Spleen (tissue), 11 donors: ENCODE measurements around the gene SLC36A3. TPM values are rescaled to one million over a fixed set of nuclear protein-coding genes. Genes with fewer than 3 reads are reported as not detected.

Source experiments
- DNase-seq: peaks from one replicate; pipeline ENCODE4 v3.0.0-alpha.2; 2020
- H3K27ac ChIP-seq, 8 donors: fragments of 200-600 bp; sonication (generic) in 7 of 8; 1 replicate in 4 of 8; 2 replicates in 4 of 8; pipeline versions ENCODE4 v1.5.0 to v1.8.0; 2016 to 2021; ENCODE audit warnings: inconsistent platforms in 4 of 8, mild to moderate bottlenecking in 4 of 8, moderate library complexity in 1 of 8
- H3K27me3 ChIP-seq, 7 donors: fragments of 200-600 bp; sonication (generic) in 6 of 7; replicated peaks in 1 of 7; 1 replicate in 4 of 7; 2 replicates in 3 of 7; pipeline versions ENCODE4 v1.5.0 to v1.8.0; 2016 to 2021; ENCODE audit warnings: inconsistent platforms in 3 of 7, mild to moderate bottlenecking in 1 of 7
- H3K36me3 ChIP-seq, 6 donors: fragments of 200-600 bp; sonication (generic) in 5 of 6; 1 replicate in 4 of 6; 2 replicates in 2 of 6; pipeline versions ENCODE4 v1.5.0 to v1.8.0; 2016 to 2021; ENCODE audit warnings: inconsistent platforms in 2 of 6
- H3K4me1 ChIP-seq, 6 donors: fragments of 200-600 bp; sonication (generic) in 5 of 6; 1 replicate in 3 of 6; 2 replicates in 3 of 6; pipeline versions ENCODE4 v1.5.0 to v1.8.0; 2016 to 2021; ENCODE audit warnings: inconsistent platforms in 3 of 6
- H3K4me3 ChIP-seq, 8 donors: fragments of 200-600 bp; sonication (generic) in 7 of 8; 1 replicate in 4 of 8; 2 replicates in 4 of 8; pipeline versions ENCODE4 v1.5.0 to v1.8.0; 2016 to 2021; ENCODE audit warnings: inconsistent platforms in 4 of 8, mild to moderate bottlenecking in 4 of 8, moderate library complexity in 2 of 8
- H3K9me3 ChIP-seq, 8 donors: fragments of 200-600 bp; sonication (generic) in 7 of 8; 1 replicate in 4 of 8; 2 replicates in 4 of 8; pipeline versions ENCODE4 v1.5.0 to v1.8.0; 2016 to 2021; ENCODE audit warnings: inconsistent platforms in 4 of 8
- POLR2A ChIP-seq, 3 donors: fragments of 450-650 bp; IDR thresholded peaks; one replicate each; pipeline ENCODE4 v1.5.1; 2017; ENCODE audit warnings: antibody characterized with exemption in 3 of 3, mild to moderate bottlenecking in 1 of 3
- POLR2AphosphoS5 ChIP-seq, 3 donors: sonication (generic); formaldehyde crosslinking; IDR thresholded peaks; one replicate each; pipeline ENCODE4 v1.5.1; 2017; ENCODE audit warnings: antibody characterized with exemption in 3 of 3
- WGBS, 5 donors: extraction: QIAGEN DNeasy Blood & Tissue Kit in 3 of 5; methylation state at CpG; one replicate each; pipeline versions ENCODE4 v1.1.5 to v1.1.7; 2013 to 2018; 5-methylcytosine and 5-hydroxymethylcytosine counted together
- intact Hi-C: fragments of 100-400 bp; cut with DNase I; formaldehyde crosslinking; loops from one replicate; pipeline ENCODE4 v1.15.0; 2023; ENCODE audit warnings: low total_unique reads
- polyA plus RNA-seq, 3 donors: library from polyadenylated mRNA; stranded (reverse); fragments of 200-250 nt; gene quantifications; one replicate each; pipeline ENCODE4 v1.2.1, GENCODE V29; 2013
- total RNA-seq, 7 donors: library from RNA; depleted of rRNA in 3 of 7; stranded (reverse); fragments of >200 nt in 3 of 7; fragmentation: NEBNext Ultra II Directional in 4 of 7; extraction: Animal tissue kit (Norgen Biotek cat#: 25700) in 4 of 7; gene quantifications; one replicate each; pipeline versions ENCODE4 v1.1.0 to v1.2.1, GENCODE V29; 2016 to 2021
- TF ChIP-seq, protein P1 (sequence below), 11 experiments: fragments of 200-600 bp in 7 of 11; fragments of 450-650 bp in 4 of 11; sonication (generic) in 4 of 11; IDR thresholded peaks in 8 of 11; conservative IDR thresholded peaks in 3 of 11; 1 replicate in 7 of 11; 2 replicates in 4 of 11; pipeline versions ENCODE4 v1.4.0 to v1.8.0; 2016 to 2021; ENCODE audit warnings: antibody characterized with exemption in 11 of 11, inconsistent platforms in 4 of 11, mild to moderate bottlenecking in 1 of 11
- donor health status: healthy with polysubstance abuse.
- donor health status: DM: no; HTN: no; CAD: no; lungs with moderate emphysema.
- donor health status: DM: no; HTN: no; CAD: no.
- donor health status: Bipolar disorder and iron deficiency.
- donor health status: healthy.
- donor health status: DM: no; HTN: no; CAD: no.
- donor health status: DM: yes; HTN: yes; CAD: no.

SLC36A3 gene
- total and polyA plus RNA-seq, 10 donors = not detected

GRCh38 chr5:151345808-151346478 is 42.4 kb upstream of the SLC36A3 start:
- Histone ChIP-seq H3K36me3 (no peaks in the 10 kb centered on the region), H3K27me3 (peaks cover 0 to 50% (median 0%) of the 10 kb centered on the region in 7 donors), H3K27ac (no peak overlapping the region), H3K4me1 (no peaks in the 10 kb centered on the region), H3K9me3 (no peaks in the 10 kb centered on the region), H3K4me3 (no peak overlapping the region)
- DNase-seq = no peak
- WGBS, 5 donors = 45 to 64% (median 57%) methylated on average over 8 of the region's 8 CpGs
- TF ChIP-seq POLR2A (IDR thresholded peaks at IDR 0.05) = no peak
- TF ChIP-seq POLR2AphosphoS5 (IDR thresholded peaks at IDR 0.05) = no peak
- TF ChIP-seq, protein P1, sequence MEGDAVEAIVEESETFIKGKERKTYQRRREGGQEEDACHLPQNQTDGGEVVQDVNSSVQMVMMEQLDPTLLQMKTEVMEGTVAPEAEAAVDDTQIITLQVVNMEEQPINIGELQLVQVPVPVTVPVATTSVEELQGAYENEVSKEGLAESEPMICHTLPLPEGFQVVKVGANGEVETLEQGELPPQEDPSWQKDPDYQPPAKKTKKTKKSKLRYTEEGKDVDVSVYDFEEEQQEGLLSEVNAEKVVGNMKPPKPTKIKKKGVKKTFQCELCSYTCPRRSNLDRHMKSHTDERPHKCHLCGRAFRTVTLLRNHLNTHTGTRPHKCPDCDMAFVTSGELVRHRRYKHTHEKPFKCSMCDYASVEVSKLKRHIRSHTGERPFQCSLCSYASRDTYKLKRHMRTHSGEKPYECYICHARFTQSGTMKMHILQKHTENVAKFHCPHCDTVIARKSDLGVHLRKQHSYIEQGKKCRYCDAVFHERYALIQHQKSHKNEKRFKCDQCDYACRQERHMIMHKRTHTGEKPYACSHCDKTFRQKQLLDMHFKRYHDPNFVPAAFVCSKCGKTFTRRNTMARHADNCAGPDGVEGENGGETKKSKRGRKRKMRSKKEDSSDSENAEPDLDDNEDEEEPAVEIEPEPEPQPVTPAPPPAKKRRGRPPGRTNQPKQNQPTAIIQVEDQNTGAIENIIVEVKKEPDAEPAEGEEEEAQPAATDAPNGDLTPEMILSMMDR (IDR thresholded peaks at IDR 0.05 in 8 of 11, conservative IDR thresholded peaks at IDR 0.05 in 3 of 11) = no peak
- intact Hi-C loops = no loop called here

DNA sequence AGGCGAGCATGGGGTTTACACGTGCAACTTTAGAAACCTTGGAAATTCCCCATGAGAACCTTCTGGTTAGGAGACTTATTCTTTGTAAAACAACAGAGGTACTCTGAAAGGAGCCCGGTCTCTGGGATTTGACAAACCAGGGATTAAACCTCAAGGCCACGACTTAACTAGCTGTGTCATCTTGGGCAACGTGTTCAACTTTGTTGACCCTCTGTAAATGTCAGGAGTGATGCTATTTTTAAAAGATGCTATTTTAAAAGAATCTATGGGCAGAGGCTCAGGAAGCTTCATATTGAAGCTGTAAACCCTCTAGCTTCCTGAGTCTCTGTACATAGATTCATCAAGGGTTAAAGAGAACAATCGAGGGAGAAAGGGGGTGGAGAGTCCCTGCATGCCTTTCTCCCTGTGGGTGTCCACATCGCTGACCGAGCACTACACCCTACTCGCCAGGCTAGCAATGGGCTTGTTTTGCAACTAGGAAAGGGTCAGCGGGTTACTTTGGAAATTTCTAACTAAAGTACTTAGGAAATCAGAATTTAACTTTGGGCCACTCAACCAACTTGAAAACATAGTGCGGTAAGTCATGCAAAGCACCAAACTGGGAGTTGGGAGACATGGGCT is 41.7 kb upstream of the SLC36A3 start:
- H3K27me3 ChIP-seq = peaks cover 0 to 47% (median 0%) of the 10 kb centered on the region in 7 donors
- no peak overlapping the region for H3K4me3 ChIP-seq
- no peaks in the 10 kb centered on the region for H3K4me1 ChIP-seq
- 35 to 40% (median 37%) methylated on average over 11 of the region's 11 CpGs for WGBS, 5 donors
- H3K27ac ChIP-seq = no peak overlapping the region
- no peak for DNase-seq
- H3K9me3 ChIP-seq = no peaks in the 10 kb centered on the region
- H3K36me3 ChIP-seq = no peaks in the 10 kb centered on the region
- intact Hi-C loops = no loop called here
- TF ChIP-seq POLR2A (IDR thresholded peaks at IDR 0.05) = no peak
- TF ChIP-seq, protein P1 (IDR thresholded peaks at IDR 0.05 in 8 of 11, conservative IDR thresholded peaks at IDR 0.05 in 3 of 11) = no peak
- TF ChIP-seq POLR2AphosphoS5 (IDR thresholded peaks at IDR 0.05) = no peak

GRCh38 chr5:151344088-151344487 is 40.5 kb upstream of the SLC36A3 start:
- TF ChIP-seq, protein P1 (IDR thresholded peaks at IDR 0.05 in 8 of 11, conservative IDR thresholded peaks at IDR 0.05 in 3 of 11) = no peak
- TF ChIP-seq POLR2AphosphoS5 (IDR thresholded peaks at IDR 0.05) = no peak
- TF ChIP-seq POLR2A (IDR thresholded peaks at IDR 0.05) = no peak
- intact Hi-C loops = no loop called here
- 82 to 95% (median 88%) methylated on average over 7 of the region's 7 CpGs for WGBS, 5 donors
- no peaks in the 10 kb centered on the region for H3K36me3 ChIP-seq
- peaks cover 0 to 42% (median 0%) of the 10 kb centered on the region in 7 donors for H3K27me3 ChIP-seq
- no peaks in the 10 kb centered on the region for H3K9me3 ChIP-seq
- no peak overlapping the region for H3K4me3 ChIP-seq
- no peak for DNase-seq
- H3K4me1 ChIP-seq = no peaks in the 10 kb centered on the region
- no peak overlapping the region for H3K27ac ChIP-seq

GRCh38 chr5:151340004-151340403 is 36.4 kb upstream of the SLC36A3 start:
- H3K4me3 ChIP-seq = no peak overlapping the region
- H3K4me1 ChIP-seq = no peaks in the 10 kb centered on the region
- H3K9me3 ChIP-seq = no peaks in the 10 kb centered on the region
- H3K36me3 ChIP-seq = no peaks in the 10 kb centered on the region
- intact Hi-C loops = no loop called here
- DNase-seq = no peak
- no peak for TF ChIP-seq POLR2AphosphoS5 (IDR thresholded peaks at IDR 0.05)
- TF ChIP-seq, protein P1 (IDR thresholded peaks at IDR 0.05 in 8 of 11, conservative IDR thresholded peaks at IDR 0.05 in 3 of 11) = no peak
- no peak for TF ChIP-seq POLR2A (IDR thresholded peaks at IDR 0.05)
- peaks cover 0 to 26% (median 0%) of the 10 kb centered on the region in 7 donors for H3K27me3 ChIP-seq
- 61 to 77% (median 70%) methylated on average over 3 of the region's 3 CpGs for WGBS, 5 donors
- H3K27ac ChIP-seq = no peak overlapping the region
